Smooth muscle cell of the brain vasculature (primary cell): Measurements from ENCODE around the gene CCDC192.

Experiments used
- DNase-seq: peaks from one replicate; pipeline ENCODE4 v3.0.0-alpha.2; 2012; ENCODE audit warnings: low read depth, low spot score

Gene CCDC192

GRCh38 chr5:127810017-127810416, 106.8 kb downstream of the CCDC192 start:
- no peak for DNase-seq

- DNase-seq, result no peak
These were observed 107.7 kb downstream of the CCDC192 start for GRCh38 chr5:127810707-127811490.

- no peak for DNase-seq
These were observed 109.4 kb downstream of the CCDC192 start for GRCh38 chr5:127812570-127812969.

GRCh38 chr5:127813633-127814587, 110.7 kb downstream of the CCDC192 start:
- DNase-seq, result peak; percentile 43

GRCh38 chr5:127814588-127814973, 111.4 kb downstream of the CCDC192 start:
- no peak for DNase-seq

GRCh38 chr5:127820910-127821553, 117.8 kb downstream of the CCDC192 start:
- no peak for DNase-seq

- no peak for DNase-seq
These were observed 118.7 kb downstream of the CCDC192 start for GRCh38 chr5:127821896-127822295.

- no peak for DNase-seq
These were observed 120.9 kb downstream of the CCDC192 start for GRCh38 chr5:127824126-127824525.

GRCh38 chr5:127826011-127826410, 122.8 kb downstream of the CCDC192 start:
- no peak for DNase-seq

GRCh38 chr5:127827451-127827850, 124.3 kb downstream of the CCDC192 start:
- no peak for DNase-seq

- no peak for DNase-seq
These were observed 127.0 kb downstream of the CCDC192 start for GRCh38 chr5:127830157-127830556.

GRCh38 chr5:127830829-127831598, 127.8 kb downstream of the CCDC192 start:
- DNase-seq, result no peak

- DNase-seq, result no peak
These were observed 128.9 kb downstream of the CCDC192 start for GRCh38 chr5:127832067-127832466.

- no peak for DNase-seq
These were observed 130.9 kb downstream of the CCDC192 start for GRCh38 chr5:127834094-127834531.

GRCh38 chr5:127834554-127834953, 131.4 kb downstream of the CCDC192 start:
- no peak for DNase-seq

GRCh38 chr5:127838661-127839060, 135.5 kb downstream of the CCDC192 start:
- no peak for DNase-seq

- DNase-seq, result no peak
These were observed 135.9 kb downstream of the CCDC192 start for GRCh38 chr5:127839072-127839471.

- no peak for DNase-seq
These were observed 136.5 kb downstream of the CCDC192 start for GRCh38 chr5:127839496-127840197.

- DNase-seq, result no peak
These were observed 137.0 kb downstream of the CCDC192 start for GRCh38 chr5:127840198-127840524.

GRCh38 chr5:127840809-127841208, 137.6 kb downstream of the CCDC192 start:
- no peak for DNase-seq

GRCh38 chr5:127844581-127845021, 141.4 kb downstream of the CCDC192 start:
- DNase-seq, result peak; percentile 23
